Smooth muscle cell (in vitro differentiated cells): ENCODE data around the gene TTC7B. TPM values are rescaled to one million over a fixed set of nuclear protein-coding genes. Genes with fewer than 3 reads are reported as not detected.

Source experiments
- DNase-seq: peaks from one replicate; lab custom pipeline; 2025; ENCODE audit not compliant: unreplicated experiment; lab: John Stamatoyannopoulos, UW
- H2AFZ ChIP-seq: fragments of 200-600 bp; sonication (generic); 2 replicates; pipeline ENCODE4 v1.6.0; 2016; ENCODE audit warnings: antibody characterized with exemption, low read depth, mild to moderate bottlenecking
- H3F3A ChIP-seq: fragments of 200-600 bp; sonication (generic); 2 replicates; pipeline ENCODE4 v1.6.0; 2017; ENCODE audit warnings: antibody characterized with exemption, low read depth
- H3K27ac ChIP-seq: fragments of 200-600 bp; sonication (generic); 2 replicates; pipeline ENCODE4 v1.5.1; 2016; ENCODE audit warnings: low read depth, mild to moderate bottlenecking
- H3K27me3 ChIP-seq: fragments of 200-600 bp; sonication (generic); 2 replicates; pipeline ENCODE4 v1.6.1; 2016; ENCODE audit warnings: low read depth, mild to moderate bottlenecking
- H3K36me3 ChIP-seq: fragments of 200-600 bp; sonication (generic); 2 replicates; pipeline ENCODE4 v1.5.1; 2016; ENCODE audit warnings: low read depth
- H3K4me1 ChIP-seq: fragments of 200-600 bp; sonication (generic); 2 replicates; pipeline ENCODE4 v1.5.1; 2016; ENCODE audit warnings: low read depth
- H3K4me2 ChIP-seq: fragments of 200-600 bp; sonication (generic); 2 replicates; pipeline ENCODE4 v1.6.0; 2016; ENCODE audit warnings: mild to moderate bottlenecking
- H3K4me3 ChIP-seq: fragments of 200-600 bp; sonication (generic); 2 replicates; pipeline ENCODE4 v1.5.1; 2016; ENCODE audit warnings: mild to moderate bottlenecking
- H3K79me2 ChIP-seq: fragments of 200-600 bp; sonication (generic); 2 replicates; pipeline ENCODE4 v1.6.0; 2016; ENCODE audit warnings: low read depth, mild to moderate bottlenecking
- H3K9ac ChIP-seq: fragments of 200-600 bp; sonication (generic); 2 replicates; pipeline ENCODE4 v1.6.0; 2016; ENCODE audit warnings: low read depth
- H3K9me3 ChIP-seq: fragments of 200-600 bp; sonication (generic); replicated peaks from 2 replicates; pipeline ENCODE4 v1.5.1; 2016; ENCODE audit warnings: low read depth
- H4K20me1 ChIP-seq: fragments of 200-600 bp; sonication (generic); 2 replicates; pipeline ENCODE4 v1.6.0; 2016; ENCODE audit warnings: low read depth
- CTCF ChIP-seq: fragments of 200-600 bp; sonication (generic); IDR thresholded peaks from 2 replicates; pipeline ENCODE4 v1.5.1; 2017; ENCODE audit warnings: borderline replicate concordance, mild to moderate bottlenecking, antibody characterized with exemption; ENCODE audit not compliant: insufficient read depth, poor library complexity, severe bottlenecking
- WGBS: methylation state at CpG from one replicate; pipeline ENCODE4 v1.1.7; 2016; ENCODE audit warnings: low lambda C conversion rate; 5-methylcytosine and 5-hydroxymethylcytosine counted together
- polyA plus RNA-seq: library from polyadenylated mRNA; unstranded; fragments of >200 nt; fragmentation: Nextera tagmentation; extraction: Ambion mirVana; gene quantifications from 2 replicates; pipeline ENCODE4 v1.2.1, GENCODE V29; 2016
- total RNA-seq: library from RNA; depleted of rRNA; stranded (reverse); fragments of >200 nt; gene quantifications from 2 replicates; pipeline ENCODE4 v1.2.3, GENCODE V29; 2014

The TTC7B gene
- total and polyA plus RNA-seq, 2 experiments from 2014 or later = 22.1 to 54.1 TPM

GRCh38 chr14:90536511-90537191 lies 279.6 kb downstream of the TTC7B start:
- H2AFZ ChIP-seq = no peak overlapping the region
- H3K9ac ChIP-seq = no peak overlapping the region
- H3K36me3 ChIP-seq = no peaks in the 10 kb centered on the region
- H3F3A ChIP-seq = no peaks in the 10 kb centered on the region
- no peak overlapping the region for H3K27ac ChIP-seq
- 89% methylated on average over 23 of the region's 23 CpGs for WGBS
- H3K4me1 ChIP-seq = no peaks in the 10 kb centered on the region
- no peak for TF ChIP-seq CTCF
- H3K4me2 ChIP-seq = no peak overlapping the region
- H3K9me3 ChIP-seq = no peaks in the 10 kb centered on the region
- no peak for DNase-seq
- no peaks in the 10 kb centered on the region for H3K79me2 ChIP-seq
- H3K27me3 ChIP-seq = no peaks in the 10 kb centered on the region
- no peaks in the 10 kb centered on the region for H4K20me1 ChIP-seq
- H3K4me3 ChIP-seq = no peak overlapping the region

GRCh38 chr14:90536092-90536491 lies 280.1 kb downstream of the TTC7B start:
- DNase-seq = no peak
- Histone ChIP-seq H4K20me1 (no peaks in the 10 kb centered on the region), H3K4me1 (no peaks in the 10 kb centered on the region), H3F3A (no peaks in the 10 kb centered on the region), H2AFZ (no peak overlapping the region), H3K27ac (no peak overlapping the region), H3K36me3 (no peaks in the 10 kb centered on the region), H3K79me2 (no peaks in the 10 kb centered on the region), H3K4me3 (no peak overlapping the region), H3K9ac (no peak overlapping the region), H3K27me3 (no peaks in the 10 kb centered on the region), H3K4me2 (no peak overlapping the region), H3K9me3 (no peaks in the 10 kb centered on the region)
- WGBS = 89% methylated on average over 11 of the region's 11 CpGs
- TF ChIP-seq CTCF = no peak

GRCh38 chr14:90535556-90536090 lies 280.6 kb downstream of the TTC7B start:
- TF ChIP-seq CTCF = no peak
- H3K4me1 ChIP-seq = no peaks in the 10 kb centered on the region
- no peaks in the 10 kb centered on the region for H3K9me3 ChIP-seq
- no peaks in the 10 kb centered on the region for H3K36me3 ChIP-seq
- no peak overlapping the region for H3K4me3 ChIP-seq
- WGBS = 88% methylated on average over 14 of the region's 14 CpGs
- no peak for DNase-seq
- H3K27ac ChIP-seq = no peak overlapping the region
- no peak overlapping the region for H3K9ac ChIP-seq
- no peaks in the 10 kb centered on the region for H3F3A ChIP-seq
- H3K79me2 ChIP-seq = no peaks in the 10 kb centered on the region
- H3K4me2 ChIP-seq = no peak overlapping the region
- no peak overlapping the region for H2AFZ ChIP-seq
- H3K27me3 ChIP-seq = no peaks in the 10 kb centered on the region
- H4K20me1 ChIP-seq = no peaks in the 10 kb centered on the region
